Measurements from ENCODE around the gene QRICH1.

DNA sequence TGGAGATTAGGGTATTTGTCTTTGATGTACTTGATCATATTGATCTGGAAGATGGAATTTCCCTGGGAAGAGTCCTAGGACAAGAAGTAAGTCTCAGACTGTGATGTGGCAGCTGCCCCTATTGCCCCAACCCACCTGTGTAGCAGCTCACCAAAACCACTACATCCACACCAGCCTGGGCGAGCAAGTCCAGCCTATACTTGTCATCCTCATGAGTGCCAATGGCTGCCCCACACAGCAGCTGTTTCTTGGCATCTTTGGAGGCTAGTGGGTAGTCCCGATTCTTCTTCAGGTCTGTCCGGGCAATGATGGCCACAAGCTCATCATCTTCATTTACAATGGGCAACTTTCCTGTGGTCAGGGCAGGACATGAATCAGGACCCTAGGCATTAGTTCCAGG, 67.3 kb downstream of the QRICH1 start:
- TF ChIP-seq POLR2A (IDR thresholded peaks at IDR 0.05): no peak
- TF ChIP-seq, protein P1, sequence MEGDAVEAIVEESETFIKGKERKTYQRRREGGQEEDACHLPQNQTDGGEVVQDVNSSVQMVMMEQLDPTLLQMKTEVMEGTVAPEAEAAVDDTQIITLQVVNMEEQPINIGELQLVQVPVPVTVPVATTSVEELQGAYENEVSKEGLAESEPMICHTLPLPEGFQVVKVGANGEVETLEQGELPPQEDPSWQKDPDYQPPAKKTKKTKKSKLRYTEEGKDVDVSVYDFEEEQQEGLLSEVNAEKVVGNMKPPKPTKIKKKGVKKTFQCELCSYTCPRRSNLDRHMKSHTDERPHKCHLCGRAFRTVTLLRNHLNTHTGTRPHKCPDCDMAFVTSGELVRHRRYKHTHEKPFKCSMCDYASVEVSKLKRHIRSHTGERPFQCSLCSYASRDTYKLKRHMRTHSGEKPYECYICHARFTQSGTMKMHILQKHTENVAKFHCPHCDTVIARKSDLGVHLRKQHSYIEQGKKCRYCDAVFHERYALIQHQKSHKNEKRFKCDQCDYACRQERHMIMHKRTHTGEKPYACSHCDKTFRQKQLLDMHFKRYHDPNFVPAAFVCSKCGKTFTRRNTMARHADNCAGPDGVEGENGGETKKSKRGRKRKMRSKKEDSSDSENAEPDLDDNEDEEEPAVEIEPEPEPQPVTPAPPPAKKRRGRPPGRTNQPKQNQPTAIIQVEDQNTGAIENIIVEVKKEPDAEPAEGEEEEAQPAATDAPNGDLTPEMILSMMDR (IDR thresholded peaks at IDR 0.05): no peak
- TF ChIP-seq EP300 (IDR thresholded peaks at IDR 0.05): no peak
- TF ChIP-seq POLR2AphosphoS5 (IDR thresholded peaks at IDR 0.05): no peak

Measured in gastroesophageal sphincter (tissue), 3 donors.